Upper lobe of right lung (tissue), 1 donor: Measurements from ENCODE around the gene RHOU. TPM values are rescaled to one million over a fixed set of nuclear protein-coding genes. Genes with fewer than 3 reads are reported as not detected.

ENCODE experiments used
- ATAC-seq: fragments of 200-7000 bp; cut with Tn5 transposase; one replicate; pipeline ENCODE4 v1.9.1; 2020; ENCODE audit warnings: mild to moderate bottlenecking, moderate library complexity
- DNase-seq: peaks from one replicate; pipeline ENCODE4 v3.0.0-alpha.2; 2020
- H3K27ac ChIP-seq: fragments of 200-600 bp; one replicate; pipeline ENCODE4 v1.8.0; 2022
- H3K27me3 ChIP-seq: fragments of 200-600 bp; one replicate; pipeline ENCODE4 v1.8.0; 2022; ENCODE audit warnings: mild to moderate bottlenecking
- H3K36me3 ChIP-seq: fragments of 200-600 bp; one replicate; pipeline ENCODE4 v1.8.0; 2022
- H3K4me1 ChIP-seq: fragments of 200-600 bp; one replicate; pipeline ENCODE4 v1.8.0; 2022
- H3K4me3 ChIP-seq: fragments of 200-600 bp; one replicate; pipeline ENCODE4 v1.8.0; 2022; ENCODE audit warnings: mild to moderate bottlenecking
- H3K9me3 ChIP-seq: fragments of 200-600 bp; one replicate; pipeline ENCODE4 v1.8.0; 2022
- intact Hi-C: fragments of 100-400 bp; cut with DNase I; formaldehyde crosslinking; loops from one replicate; pipeline ENCODE4 v1.11.0; 2022
- total RNA-seq: library from RNA; stranded (reverse); fragmentation: NEBNext Ultra II Directional; extraction: Animal tissue kit (Norgen Biotek cat#: 25700); gene quantifications from one replicate; pipeline ENCODE4 v1.2.1, GENCODE V29; 2021
- TF ChIP-seq, protein P1 (sequence below): fragments of 200-600 bp; IDR thresholded peaks from one replicate; pipeline ENCODE4 v1.8.0; 2022; ENCODE audit warnings: antibody characterized with exemption
- donor health status: DM: no; HTN: yes; CAD: no; lungs with severe emphysema.

The RHOU gene
- total RNA-seq, 1 donor from 2014 or later: 21.0 TPM

DNA sequence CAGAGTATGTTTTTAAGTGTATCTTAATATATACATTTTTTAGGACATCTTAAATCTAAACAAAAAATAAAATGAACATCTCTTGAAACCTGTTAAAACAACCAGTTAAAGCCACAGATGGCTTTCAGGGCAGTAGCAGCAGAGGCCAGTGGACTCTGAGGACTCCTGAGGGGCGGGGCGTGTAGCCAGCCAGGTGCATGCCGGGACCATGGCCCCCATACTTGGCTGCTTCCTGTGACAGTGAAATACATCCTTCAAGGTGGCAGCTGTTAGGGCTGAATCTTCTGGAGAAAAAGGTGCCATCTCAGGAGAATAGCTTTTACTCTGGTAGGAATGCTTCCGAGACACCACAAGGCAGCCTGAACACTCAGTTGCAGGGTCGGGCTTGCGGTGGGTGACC is 9.6 kb downstream of the RHOU start:
- intact Hi-C loops: no loop called here
- ATAC-seq (no peak), DNase-seq (no peak)
- TF ChIP-seq, protein P1, sequence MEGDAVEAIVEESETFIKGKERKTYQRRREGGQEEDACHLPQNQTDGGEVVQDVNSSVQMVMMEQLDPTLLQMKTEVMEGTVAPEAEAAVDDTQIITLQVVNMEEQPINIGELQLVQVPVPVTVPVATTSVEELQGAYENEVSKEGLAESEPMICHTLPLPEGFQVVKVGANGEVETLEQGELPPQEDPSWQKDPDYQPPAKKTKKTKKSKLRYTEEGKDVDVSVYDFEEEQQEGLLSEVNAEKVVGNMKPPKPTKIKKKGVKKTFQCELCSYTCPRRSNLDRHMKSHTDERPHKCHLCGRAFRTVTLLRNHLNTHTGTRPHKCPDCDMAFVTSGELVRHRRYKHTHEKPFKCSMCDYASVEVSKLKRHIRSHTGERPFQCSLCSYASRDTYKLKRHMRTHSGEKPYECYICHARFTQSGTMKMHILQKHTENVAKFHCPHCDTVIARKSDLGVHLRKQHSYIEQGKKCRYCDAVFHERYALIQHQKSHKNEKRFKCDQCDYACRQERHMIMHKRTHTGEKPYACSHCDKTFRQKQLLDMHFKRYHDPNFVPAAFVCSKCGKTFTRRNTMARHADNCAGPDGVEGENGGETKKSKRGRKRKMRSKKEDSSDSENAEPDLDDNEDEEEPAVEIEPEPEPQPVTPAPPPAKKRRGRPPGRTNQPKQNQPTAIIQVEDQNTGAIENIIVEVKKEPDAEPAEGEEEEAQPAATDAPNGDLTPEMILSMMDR: no peak
- peaks cover 6% of the 10 kb centered on the region for H3K4me1 ChIP-seq
- H3K9me3 ChIP-seq: no peaks in the 10 kb centered on the region
- H3K4me3 ChIP-seq: no peak overlapping the region
- H3K36me3 ChIP-seq: peaks cover 37% of the 10 kb centered on the region
- H3K27ac ChIP-seq: no peak overlapping the region
- H3K27me3 ChIP-seq: no peaks in the 10 kb centered on the region

- Histone ChIP-seq H3K4me3 (no peak overlapping the region), H3K36me3 (peaks cover 37% of the 10 kb centered on the region), H3K9me3 (no peaks in the 10 kb centered on the region), H3K27me3 (no peaks in the 10 kb centered on the region), H3K4me1 (peaks cover under 1% of the 10 kb centered on the region), H3K27ac (no peak overlapping the region)
- TF ChIP-seq, protein P1: no peak
- ATAC-seq: no peak
- DNase-seq: no peak
- intact Hi-C loops: no loop called here
Observed at GRCh38 chr1:228745497-228745896, 10.2 kb downstream of the RHOU start.

DNA sequence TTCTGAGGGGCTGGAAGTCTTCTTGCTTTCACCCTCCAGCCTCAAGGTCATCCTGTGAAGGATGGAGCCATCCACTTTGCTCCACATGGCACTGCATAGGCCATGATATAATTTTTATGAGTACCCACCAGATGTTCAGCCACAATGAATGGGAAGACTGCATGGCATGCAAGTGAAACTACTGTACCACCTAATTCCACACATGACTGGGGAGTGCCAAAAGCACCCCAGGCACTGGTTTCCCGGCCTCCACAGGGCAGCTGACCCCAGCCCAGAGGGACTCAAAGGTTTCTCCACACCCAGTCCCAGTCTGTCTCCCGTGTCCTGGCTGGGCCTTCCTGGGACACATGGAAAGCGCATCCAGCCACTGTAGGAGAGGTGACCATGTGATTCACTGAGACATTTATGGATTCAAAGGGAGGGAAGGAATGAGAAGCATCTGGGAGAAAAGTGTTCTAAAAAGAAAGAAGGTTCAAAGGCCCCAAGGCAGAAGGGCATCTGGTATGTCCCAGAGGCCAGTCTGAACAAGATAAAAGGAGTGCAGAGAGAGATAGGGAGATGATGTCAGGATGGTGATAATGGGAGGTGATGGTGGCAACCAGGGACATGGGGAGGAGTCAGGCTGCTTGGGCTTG is 12.1 kb downstream of the RHOU start:
- Histone ChIP-seq H3K9me3 (no peaks in the 10 kb centered on the region), H3K4me1 (no peaks in the 10 kb centered on the region), H3K4me3 (no peak overlapping the region), H3K36me3 (peaks cover 37% of the 10 kb centered on the region), H3K27ac (no peak overlapping the region), H3K27me3 (no peaks in the 10 kb centered on the region)
- TF ChIP-seq, protein P1: no peak
- no peak for DNase-seq
- ATAC-seq: no peak
- intact Hi-C loops: no loop called here

- Histone ChIP-seq H3K27me3 (no peaks in the 10 kb centered on the region), H3K4me1 (no peaks in the 10 kb centered on the region), H3K27ac (no peak overlapping the region), H3K9me3 (no peaks in the 10 kb centered on the region), H3K36me3 (peaks cover 34% of the 10 kb centered on the region), H3K4me3 (no peak overlapping the region)
- DNase-seq: no peak
- intact Hi-C loops: no loop called here
- no peak for ATAC-seq
- TF ChIP-seq, protein P1: no peak
Observed at GRCh38 chr1:228748029-228748428, 12.8 kb downstream of the RHOU start.

- intact Hi-C loops: no loop called here
Observed at GRCh38 chr1:228748431-228748830, 13.2 kb downstream of the RHOU start.

More at GRCh38 chr1:228748431-228748830, 13.2 kb downstream of the RHOU start:
- TF ChIP-seq, protein P1: no peak
- H3K36me3 ChIP-seq: peaks cover 30% of the 10 kb centered on the region
- no peak overlapping the region for H3K4me3 ChIP-seq
- no peak for ATAC-seq
- H3K9me3 ChIP-seq: no peaks in the 10 kb centered on the region
- DNase-seq: no peak
- no peaks in the 10 kb centered on the region for H3K27me3 ChIP-seq
- no peaks in the 10 kb centered on the region for H3K4me1 ChIP-seq
- H3K27ac ChIP-seq: no peak overlapping the region
